Kidney (tissue), 14 donors: ENCODE measurements around the gene DPP9. TPM values are rescaled to one million over a fixed set of nuclear protein-coding genes. Genes with fewer than 3 reads are reported as not detected.

Source experiments
- DNase-seq, 5 donors: peaks; one replicate each; pipeline ENCODE4 v3.0.0-alpha.2; 2013 to 2020
- FAIRE-seq: peaks from 2 replicates; lab custom pipeline; 2012; peaks lifted over from hg19 to GRCh38; lab: Jason Lieb, UNC
- H3K27ac ChIP-seq, 2 donors: one replicate each; pipeline ENCODE4 v1.7.0; 2013; ENCODE audit warnings: low read depth in 2 of 2, low read length in 2 of 2, inconsistent platforms in 1 of 2
- H3K27me3 ChIP-seq: one replicate; pipeline ENCODE4 v1.7.1; 2013; ENCODE audit warnings: low read length, inconsistent platforms; ENCODE audit not compliant: control insufficient read depth, insufficient read depth
- H3K36me3 ChIP-seq, 3 donors: one replicate each; pipeline versions ENCODE4 v1.7.0 to v1.7.1; 2013; ENCODE audit warnings: low read length in 3 of 3, control low read depth in 1 of 3, inconsistent platforms in 1 of 3; ENCODE audit not compliant: insufficient read depth in 3 of 3, control insufficient read depth in 2 of 3
- H3K4me1 ChIP-seq, 3 donors: one replicate each; pipeline versions ENCODE4 v1.7.0 to v1.7.1; 2013; ENCODE audit warnings: low read length in 3 of 3, inconsistent platforms in 1 of 3, low read depth in 1 of 3; ENCODE audit not compliant: control insufficient read depth in 2 of 3, insufficient read depth in 2 of 3
- H3K4me3 ChIP-seq, 3 donors: one replicate each; pipeline versions ENCODE4 v1.7.0 to v1.8.1; 2013; ENCODE audit warnings: low read length in 3 of 3, control low read depth in 1 of 3, inconsistent platforms in 1 of 3
- H3K9ac ChIP-seq, 3 donors: one replicate each; pipeline versions ENCODE4 v1.7.0 to v1.7.1; 2013; ENCODE audit warnings: low read length in 3 of 3, control low read depth in 1 of 3, inconsistent platforms in 1 of 3
- H3K9me3 ChIP-seq, 3 donors: one replicate each; pipeline versions ENCODE4 v1.7.0 to v1.7.1; 2013; ENCODE audit warnings: low read length in 3 of 3, control low read depth in 1 of 3, inconsistent platforms in 1 of 3; ENCODE audit not compliant: control insufficient read depth in 2 of 3, insufficient read depth in 1 of 3
- intact Hi-C: fragments of 100-400 bp; cut with DNase I; formaldehyde crosslinking; loops from one replicate; pipeline ENCODE4 v1.11.1; 2022
- polyA plus RNA-seq: library from polyadenylated mRNA; stranded (reverse); fragments of 350-450 nt; fragmentation: Illumina TruSeq; extraction: RNeasy Lipid Tissue Mini Kit (QIAGEN cat#74804); gene quantifications from one replicate; pipeline ENCODE4 v1.2.3, GENCODE V29; 2014; ENCODE audit warnings: low read depth, low replicate concordance; ENCODE audit not compliant: insufficient read depth
- total RNA-seq: library from RNA; stranded (reverse); fragmentation: NEBNext Ultra II Directional; extraction: Animal tissue kit (Norgen Biotek cat#: 25700); gene quantifications from one replicate; pipeline ENCODE4 v1.2.1, GENCODE V29; 2021
- TF ChIP-seq, protein P1 (sequence below): IDR thresholded peaks from 3 replicates; pipeline ENCODE4 v1.5.1; 2012; ENCODE audit warnings: mild to moderate bottlenecking, moderate library complexity, borderline replicate concordance; ENCODE audit not compliant: insufficient read depth; ENCODE audit errors: extremely low read depth
- donor health status: control.
- donor health status: control.
- donor health status: control.
- donor health status: control.
- donor health status: control.
- donor health status: DM: yes; HTN: yes; CAD: no.
- donor health status: Normal renal cell carcinoma (clear cell type).

The DPP9 gene
- total and polyA plus RNA-seq, 2 donors from 2014 or later = 14.0 to 61.9 TPM

DNA sequence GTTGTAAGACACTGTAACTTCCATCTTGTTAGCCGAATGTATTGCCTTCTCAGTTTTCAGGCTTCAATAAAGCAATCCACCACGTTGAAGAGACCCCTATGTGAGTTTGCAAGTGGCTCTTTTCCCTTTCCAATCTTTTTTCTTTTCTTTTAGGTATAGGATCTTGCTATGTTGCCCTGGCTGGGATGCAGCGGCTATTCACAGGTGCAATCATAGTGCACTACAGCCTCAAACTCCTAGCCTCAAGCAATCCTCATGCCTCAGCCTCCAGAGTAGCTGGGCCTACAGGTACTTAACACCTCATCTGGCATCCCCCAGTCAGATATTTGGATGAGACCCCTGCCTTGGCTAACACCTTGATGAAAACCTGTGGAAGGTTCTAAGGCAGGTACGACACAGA, 34.4 kb upstream of the DPP9 start:
- TF ChIP-seq, protein P1, sequence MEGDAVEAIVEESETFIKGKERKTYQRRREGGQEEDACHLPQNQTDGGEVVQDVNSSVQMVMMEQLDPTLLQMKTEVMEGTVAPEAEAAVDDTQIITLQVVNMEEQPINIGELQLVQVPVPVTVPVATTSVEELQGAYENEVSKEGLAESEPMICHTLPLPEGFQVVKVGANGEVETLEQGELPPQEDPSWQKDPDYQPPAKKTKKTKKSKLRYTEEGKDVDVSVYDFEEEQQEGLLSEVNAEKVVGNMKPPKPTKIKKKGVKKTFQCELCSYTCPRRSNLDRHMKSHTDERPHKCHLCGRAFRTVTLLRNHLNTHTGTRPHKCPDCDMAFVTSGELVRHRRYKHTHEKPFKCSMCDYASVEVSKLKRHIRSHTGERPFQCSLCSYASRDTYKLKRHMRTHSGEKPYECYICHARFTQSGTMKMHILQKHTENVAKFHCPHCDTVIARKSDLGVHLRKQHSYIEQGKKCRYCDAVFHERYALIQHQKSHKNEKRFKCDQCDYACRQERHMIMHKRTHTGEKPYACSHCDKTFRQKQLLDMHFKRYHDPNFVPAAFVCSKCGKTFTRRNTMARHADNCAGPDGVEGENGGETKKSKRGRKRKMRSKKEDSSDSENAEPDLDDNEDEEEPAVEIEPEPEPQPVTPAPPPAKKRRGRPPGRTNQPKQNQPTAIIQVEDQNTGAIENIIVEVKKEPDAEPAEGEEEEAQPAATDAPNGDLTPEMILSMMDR = no peak
- FAIRE-seq = no peak
- intact Hi-C loops = no loop called here

DNA sequence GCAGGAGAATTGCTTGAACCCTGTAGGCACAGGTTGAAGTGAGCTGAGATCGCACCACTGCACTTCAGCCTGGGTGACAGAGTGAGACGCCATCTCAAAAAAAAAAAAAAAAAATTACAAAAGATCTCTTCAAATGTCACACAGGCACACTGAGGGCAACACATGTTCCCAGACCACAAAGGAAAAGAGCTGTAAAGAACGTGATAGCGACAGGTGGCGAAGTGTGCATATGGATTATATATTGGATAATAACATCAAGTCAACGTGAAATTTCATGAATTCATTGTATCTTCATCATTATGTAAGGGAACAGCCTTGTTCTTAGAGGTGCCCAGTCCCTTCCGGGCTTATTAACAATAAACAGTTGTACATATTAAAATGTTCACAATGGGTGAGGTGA, 31.8 kb upstream of the DPP9 start:
- Histone ChIP-seq H3K27me3 (no peaks in the 10 kb centered on the region), H3K27ac (no peak overlapping the region), H3K36me3 (no peaks in the 10 kb centered on the region), H3K9me3 (no peaks in the 10 kb centered on the region), H3K4me1 (peaks cover 0 to 5% (median 5%) of the 10 kb centered on the region in 3 donors), H3K9ac (no peak overlapping the region), H3K4me3 (no peak overlapping the region)
- intact Hi-C loops = no loop called here
- FAIRE-seq (no peak), DNase-seq (no peak)
- TF ChIP-seq, protein P1 = no peak

More for the DNA sequence above, 34.4 kb upstream of the DPP9 start:
- Histone ChIP-seq H3K27ac (no peak overlapping the region), H3K9me3 (no peaks in the 10 kb centered on the region), H3K4me3 (no peak overlapping the region), H3K27me3 (no peaks in the 10 kb centered on the region), H3K36me3 (no peaks in the 10 kb centered on the region), H3K9ac (no peak overlapping the region), H3K4me1 (peaks cover 0 to 5% (median 5%) of the 10 kb centered on the region in 3 donors)
- DNase-seq = no peak

DNA sequence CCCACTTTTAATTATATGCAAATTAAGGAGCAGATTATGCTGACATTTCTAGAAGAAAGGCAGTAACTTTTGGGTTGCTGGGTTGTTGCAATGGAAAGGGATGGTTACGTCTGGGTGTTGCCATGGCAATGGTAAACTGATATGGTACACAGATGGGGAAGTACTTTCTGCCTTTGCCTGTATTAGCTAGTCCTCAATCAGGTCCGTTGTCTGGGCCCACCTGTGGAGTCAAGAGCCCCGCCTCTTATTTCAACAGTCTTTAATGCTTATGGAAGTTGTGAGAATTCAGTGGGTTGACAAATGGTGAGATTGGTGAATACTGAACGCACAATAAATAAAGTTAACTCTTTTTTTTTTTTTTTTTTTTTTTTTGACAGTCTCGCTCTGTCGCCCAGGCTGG, 30.6 kb upstream of the DPP9 start:
- H3K9ac ChIP-seq = no peak overlapping the region
- H3K27ac ChIP-seq = no peak overlapping the region
- no peaks in the 10 kb centered on the region for H3K27me3 ChIP-seq
- TF ChIP-seq, protein P1 = no peak
- H3K36me3 ChIP-seq = no peaks in the 10 kb centered on the region
- DNase-seq (peak in 3 of 5 donors; percentile 26 to 45 (median 31)), FAIRE-seq (no peak)
- no peak overlapping the region for H3K4me3 ChIP-seq
- intact Hi-C loops = no loop called here
- no peaks in the 10 kb centered on the region for H3K9me3 ChIP-seq
- peaks cover 0 to under 1% (median 0%) of the 10 kb centered on the region in 3 donors for H3K4me1 ChIP-seq
